Measurements from ENCODE around the gene ENDOU.

Gene ENDOU, protein sequence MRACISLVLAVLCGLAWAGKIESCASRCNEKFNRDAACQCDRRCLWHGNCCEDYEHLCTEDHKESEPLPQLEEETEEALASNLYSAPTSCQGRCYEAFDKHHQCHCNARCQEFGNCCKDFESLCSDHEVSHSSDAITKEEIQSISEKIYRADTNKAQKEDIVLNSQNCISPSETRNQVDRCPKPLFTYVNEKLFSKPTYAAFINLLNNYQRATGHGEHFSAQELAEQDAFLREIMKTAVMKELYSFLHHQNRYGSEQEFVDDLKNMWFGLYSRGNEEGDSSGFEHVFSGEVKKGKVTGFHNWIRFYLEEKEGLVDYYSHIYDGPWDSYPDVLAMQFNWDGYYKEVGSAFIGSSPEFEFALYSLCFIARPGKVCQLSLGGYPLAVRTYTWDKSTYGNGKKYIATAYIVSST

DNA sequence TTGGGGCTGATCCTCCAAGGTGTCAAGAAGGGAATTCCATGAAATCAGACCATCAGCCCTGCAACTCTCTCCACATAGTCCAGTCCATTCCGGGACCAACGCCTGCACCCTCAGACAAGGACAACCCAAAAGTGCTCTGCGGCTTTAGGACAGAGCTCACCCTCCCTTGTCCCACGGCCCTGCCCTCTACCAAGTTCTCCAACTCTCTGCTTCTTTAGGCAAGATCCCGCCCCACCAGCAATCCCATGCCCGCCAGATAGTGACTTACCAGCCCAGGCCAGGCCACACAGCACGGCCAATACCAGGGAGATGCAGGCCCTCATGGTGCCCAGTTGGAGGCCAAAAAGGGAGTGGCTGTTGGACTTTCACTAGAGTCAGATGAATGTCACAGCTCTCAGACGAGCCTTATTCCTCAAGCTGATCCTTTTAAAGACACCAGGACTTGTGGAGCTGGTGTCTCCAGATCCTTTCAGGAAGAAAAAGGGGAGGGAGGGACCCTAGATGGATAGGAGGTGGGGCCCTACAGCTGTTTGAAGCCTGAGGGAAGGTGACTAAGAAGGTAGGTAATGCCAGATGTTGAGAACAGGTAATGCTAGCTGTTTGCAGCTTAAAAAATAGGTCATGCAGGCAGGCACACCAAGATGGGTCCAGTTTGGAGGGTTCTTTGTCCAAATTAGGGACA lies at the start of gene ENDOU:
TSS of gene ENDOU (minus strand) at position 400 of the 682 bp plus-strand sequence. CDS start at position 323, 77 bp downstream.
- no peak within 1 kb of the TSS for H3K4me3 ChIP-seq (ENCODE audit: low read depth, low read length)

DNA sequence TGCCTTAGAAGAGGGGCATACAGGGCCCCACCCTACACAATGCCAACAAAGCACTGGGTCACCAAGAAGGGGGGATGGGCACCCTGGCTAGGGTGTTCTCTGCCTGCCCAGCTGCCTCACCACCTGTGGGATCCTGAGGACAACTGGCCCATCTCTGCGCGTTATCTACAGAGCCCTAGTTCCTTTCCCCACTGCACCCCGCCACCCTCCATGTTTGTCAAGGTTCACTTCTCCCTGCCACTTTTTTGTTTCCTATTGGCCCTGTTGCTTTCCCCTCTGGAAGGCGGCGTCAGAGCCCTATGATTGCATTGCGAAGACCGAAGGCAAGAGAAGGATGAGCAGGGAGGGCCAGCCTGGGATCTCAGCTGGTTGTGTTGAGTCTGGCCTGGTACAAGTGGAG lies 49.4 kb upstream of the ENDOU start:
- no peak overlapping the region for H3K4me3 ChIP-seq (ENCODE audit: low read depth, low read length)

DNA sequence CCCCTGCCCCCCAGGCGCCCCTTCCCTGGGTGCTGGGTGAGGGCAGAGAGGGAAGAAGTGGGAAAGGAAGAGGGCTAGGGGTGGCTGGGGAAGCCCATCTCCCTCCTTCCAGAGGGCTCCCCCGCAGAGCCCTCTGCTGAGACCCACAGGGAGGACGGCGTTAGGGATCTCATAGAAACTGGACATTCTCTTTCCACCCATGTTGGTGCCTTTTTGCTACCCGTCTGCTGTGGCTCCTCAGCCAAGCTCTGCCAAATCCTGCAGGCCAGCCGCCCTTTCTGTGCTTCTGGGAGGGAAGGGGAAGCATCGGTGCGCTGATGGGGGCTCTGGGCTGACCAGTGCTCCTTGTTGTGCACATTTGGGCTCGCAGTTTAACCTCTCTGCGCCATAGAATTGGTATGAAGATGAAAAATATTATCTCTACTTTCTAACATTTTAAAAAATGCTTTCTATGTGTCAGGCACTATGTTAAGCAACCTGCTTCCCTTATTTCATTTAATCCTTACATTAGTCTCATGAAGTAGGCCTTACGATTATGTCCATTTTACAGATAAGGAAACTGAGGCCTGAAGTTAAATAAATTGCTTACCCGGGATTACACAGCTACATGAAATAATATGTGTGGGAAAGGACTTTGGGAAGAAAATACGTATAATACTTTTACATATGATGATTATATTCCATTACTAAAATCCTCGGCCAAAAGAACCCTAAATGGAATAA lies 48.7 kb upstream of the ENDOU start:
- H3K4me3 ChIP-seq (ENCODE audit: low read depth, low read length), result peak overlapping the region; percentile 60

DNA sequence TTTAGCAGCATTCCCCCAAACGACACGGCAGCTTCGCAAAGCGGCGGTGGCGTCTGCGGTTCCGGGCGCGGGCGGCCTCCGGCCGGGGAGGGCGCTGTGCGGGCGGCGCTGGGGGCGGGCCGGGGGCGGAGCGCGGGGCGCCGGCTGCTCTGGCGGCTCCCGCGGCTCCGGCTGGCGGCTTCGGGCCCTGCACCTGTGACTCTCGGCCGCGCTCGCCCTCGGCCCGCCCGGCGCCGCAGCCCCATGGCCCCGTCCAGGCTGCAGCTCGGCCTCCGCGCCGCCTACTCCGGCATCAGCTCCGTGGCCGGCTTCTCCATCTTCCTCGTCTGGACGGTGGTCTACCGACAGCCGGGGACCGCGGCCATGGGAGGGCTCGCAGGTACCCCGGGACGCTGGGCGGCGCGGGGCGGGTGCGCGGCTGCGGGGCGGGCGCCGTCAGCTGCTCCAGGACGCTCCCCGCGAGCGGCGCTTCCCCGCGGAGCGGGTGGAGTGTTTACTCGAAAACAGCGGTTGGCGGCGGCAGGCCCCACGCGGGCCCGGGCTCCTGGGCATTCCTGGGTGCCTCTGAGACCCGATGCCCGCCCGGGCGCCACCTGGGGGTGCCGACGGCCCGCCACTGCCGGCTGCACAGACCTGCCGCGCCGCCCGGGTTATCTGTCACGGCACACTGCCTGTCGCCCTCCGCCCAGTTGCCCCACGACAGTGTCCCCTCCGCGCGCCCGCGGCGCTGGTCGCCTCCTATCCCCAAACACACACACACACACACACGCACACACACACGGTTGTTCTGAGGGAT lies 48.0 kb upstream of the ENDOU start, which contains the start of gene SLC48A1:
TSS of gene SLC48A1 (plus strand) at position 177 of the 796 bp plus-strand sequence. CDS start at position 244, 67 bp downstream.
- peak within 1 kb of the TSS; percentile 60 for H3K4me3 ChIP-seq (ENCODE audit: low read depth, low read length)

DNA sequence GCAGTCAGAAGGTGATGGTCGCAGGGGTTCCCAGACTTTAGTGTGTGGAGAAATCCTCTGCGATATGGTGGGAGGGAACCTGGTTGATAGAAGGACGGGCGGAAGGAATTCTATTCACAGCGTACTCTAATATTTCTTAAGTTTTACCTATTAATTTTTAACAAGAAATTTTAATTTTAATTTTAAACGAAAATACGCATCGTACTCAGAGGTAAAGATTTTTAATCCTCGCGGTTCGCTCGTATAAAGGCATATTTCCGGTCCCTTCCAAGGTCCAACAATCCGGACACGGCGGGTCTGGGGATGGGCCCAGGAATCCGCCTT lies 47.4 kb upstream of the ENDOU start:
- H3K4me3 ChIP-seq (ENCODE audit: low read depth, low read length), result peak overlapping the region; percentile 27

DNA sequence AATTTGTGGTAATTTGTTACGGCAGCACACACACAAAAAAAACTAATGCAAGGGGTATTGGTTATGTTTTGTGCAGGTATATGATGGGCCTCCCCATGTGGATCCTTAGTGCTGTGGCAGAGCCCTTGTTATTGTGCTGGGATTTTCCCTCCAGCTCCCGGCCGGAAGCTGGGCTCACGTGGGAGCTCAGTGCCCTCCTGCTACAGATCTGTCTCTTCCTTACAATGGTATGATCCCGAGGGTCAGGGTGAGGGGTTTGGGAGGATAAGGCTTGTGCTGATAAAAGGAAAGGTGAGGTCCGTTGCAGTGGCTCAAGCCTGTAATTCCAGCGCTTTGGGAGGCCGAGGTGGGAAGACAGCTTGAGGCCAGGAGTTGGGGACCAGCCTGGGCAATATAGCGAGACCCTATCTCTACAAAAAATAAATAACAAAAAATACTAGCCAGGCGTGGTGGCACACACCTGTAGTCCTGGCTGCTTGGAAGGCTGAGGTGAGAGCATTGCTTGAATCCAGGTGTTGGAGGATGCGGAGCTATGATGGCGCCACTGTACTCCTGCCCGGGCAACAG lies 46.9 kb upstream of the ENDOU start:
- no peak overlapping the region for H3K4me3 ChIP-seq (ENCODE audit: low read depth, low read length)

DNA sequence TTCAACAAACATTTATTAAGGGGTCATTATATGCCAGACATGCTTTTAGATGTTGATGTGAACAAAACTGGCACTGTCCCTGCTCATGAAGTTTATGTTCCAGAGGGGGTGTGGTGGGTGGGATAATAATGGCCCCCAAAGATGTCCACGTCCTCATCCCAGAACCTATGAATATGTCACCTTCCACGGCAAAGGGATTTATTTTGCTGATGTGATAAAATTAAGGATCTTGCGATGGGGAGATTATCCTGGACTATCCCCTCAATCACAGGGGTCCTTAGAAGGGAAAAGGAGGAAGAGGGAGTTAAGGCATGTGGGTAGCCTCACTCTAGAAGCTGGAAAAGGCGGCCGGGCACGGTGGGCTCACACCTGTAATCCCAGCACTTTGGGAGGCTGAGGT lies 46.0 kb upstream of the ENDOU start:
- no peak overlapping the region for H3K4me3 ChIP-seq (ENCODE audit: low read depth, low read length)

DNA sequence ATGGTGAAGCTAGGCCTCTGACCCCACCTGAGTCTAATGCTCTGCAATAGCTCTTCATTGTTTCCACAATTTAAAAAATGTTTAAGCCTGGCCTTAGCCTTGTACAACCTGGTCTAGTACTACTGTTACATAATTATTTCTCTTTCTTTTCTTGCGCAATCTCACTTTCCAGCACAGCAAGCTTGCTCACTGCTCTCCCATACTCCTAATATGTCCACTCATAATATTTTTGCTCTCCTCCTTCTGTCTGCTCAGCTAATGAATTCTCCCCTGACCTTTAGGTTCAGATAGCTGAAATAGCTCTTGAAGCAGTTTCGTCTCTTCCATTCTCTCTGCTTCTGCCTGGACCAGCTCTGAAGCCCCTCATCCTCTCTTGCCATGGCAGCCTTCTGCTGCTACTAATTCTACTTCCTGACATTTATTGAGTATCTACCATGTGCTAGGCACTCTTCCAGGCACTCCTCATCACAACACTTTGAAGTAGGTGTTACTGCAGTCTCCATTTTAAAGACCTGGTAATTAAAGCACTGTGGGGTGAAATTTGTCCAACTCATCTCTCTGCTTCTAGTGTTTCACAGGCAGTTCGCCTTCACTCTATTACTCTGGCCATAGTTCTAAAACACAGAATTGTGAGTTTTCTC lies 44.9 kb upstream of the ENDOU start:
- no peak overlapping the region for H3K4me3 ChIP-seq (ENCODE audit: low read depth, low read length)

DNA sequence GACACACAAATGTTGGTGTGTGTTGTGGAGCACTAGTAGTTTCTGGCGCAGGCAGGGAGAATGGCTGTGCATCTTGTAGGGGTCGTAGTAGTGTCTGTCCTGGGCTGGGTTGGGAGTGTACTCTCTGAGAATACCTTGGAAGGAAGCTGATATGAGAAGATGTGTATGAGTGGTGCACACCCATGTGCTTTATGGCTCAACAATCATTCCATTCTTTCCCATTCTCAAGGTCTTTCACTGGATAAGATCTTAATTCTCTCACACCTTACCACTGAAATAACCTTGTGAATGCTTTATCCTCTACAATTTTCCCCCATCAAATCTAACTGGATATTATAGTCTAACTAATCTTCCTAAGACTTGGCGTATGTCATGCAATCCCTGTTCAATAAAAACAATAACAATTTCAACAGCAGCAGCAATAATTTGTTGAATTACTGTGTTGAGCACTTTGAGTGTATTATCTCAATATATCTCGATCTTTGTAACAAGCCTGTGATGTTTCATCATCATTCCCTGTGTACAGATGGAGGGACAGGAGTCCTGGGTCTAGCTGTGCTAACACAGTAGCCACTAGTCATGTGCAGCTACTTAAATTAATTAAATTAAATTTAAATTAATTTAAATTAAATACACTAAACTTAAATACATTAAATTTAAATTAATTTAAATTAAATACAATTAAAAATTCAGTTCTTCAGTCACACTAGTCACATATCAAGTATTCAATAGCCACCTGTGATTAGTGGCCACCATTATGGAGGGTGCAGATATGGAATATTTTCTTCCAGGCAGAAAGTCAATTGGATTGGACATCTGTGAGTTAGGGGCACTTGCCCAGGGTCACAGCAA lies 44.2 kb upstream of the ENDOU start:
- H3K4me3 ChIP-seq (ENCODE audit: low read depth, low read length), result no peak overlapping the region

DNA sequence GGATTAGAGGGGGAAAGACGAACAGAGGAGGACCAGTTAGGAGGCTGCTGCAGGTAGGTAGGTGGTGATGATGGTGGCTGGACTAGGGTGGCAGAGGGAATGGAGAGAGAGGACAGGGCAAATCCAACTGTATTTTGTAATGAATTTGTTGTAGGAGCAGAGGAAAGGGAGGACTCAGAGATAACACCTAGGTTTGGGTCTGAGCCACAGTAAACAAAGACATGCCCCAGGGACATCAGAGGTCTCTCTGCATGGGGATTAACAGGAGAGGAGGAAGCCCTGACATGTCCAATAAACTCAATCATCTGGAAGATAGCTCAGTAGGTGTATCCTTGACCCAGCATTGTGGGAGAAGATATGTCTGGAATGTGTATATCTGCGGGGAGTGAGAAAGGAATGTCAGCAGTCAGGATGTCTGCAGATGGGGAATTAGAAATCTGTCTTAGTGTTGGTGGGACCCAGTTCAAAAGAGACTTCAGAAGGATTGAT lies 43.1 kb upstream of the ENDOU start:
- no peak overlapping the region for H3K4me3 ChIP-seq (ENCODE audit: low read depth, low read length)

DNA sequence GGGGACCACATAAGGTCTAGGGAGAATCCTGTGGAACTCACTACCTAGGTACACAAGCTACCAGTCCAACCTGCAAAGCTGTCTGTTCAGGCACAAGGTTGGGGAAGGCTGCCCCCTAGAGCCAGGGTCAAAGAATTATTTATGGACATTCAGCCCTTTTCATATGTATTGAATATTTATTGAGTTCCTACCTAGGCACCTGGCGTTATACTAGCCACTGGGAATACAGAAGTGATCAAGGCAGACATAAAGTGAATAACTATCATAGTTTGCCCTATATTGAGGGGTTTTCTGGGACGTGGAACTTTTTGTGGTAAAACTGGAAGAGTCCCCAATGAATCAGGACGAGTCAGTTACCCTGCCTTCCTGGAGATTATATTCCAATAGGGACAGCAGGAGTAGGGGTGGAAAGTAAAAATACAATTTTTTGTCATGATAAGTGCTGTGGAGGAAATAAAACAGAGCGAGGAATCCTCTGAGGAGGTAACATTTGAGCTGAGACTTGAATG lies 42.0 kb upstream of the ENDOU start:
- no peak overlapping the region for H3K4me3 ChIP-seq (ENCODE audit: low read depth, low read length)

DNA sequence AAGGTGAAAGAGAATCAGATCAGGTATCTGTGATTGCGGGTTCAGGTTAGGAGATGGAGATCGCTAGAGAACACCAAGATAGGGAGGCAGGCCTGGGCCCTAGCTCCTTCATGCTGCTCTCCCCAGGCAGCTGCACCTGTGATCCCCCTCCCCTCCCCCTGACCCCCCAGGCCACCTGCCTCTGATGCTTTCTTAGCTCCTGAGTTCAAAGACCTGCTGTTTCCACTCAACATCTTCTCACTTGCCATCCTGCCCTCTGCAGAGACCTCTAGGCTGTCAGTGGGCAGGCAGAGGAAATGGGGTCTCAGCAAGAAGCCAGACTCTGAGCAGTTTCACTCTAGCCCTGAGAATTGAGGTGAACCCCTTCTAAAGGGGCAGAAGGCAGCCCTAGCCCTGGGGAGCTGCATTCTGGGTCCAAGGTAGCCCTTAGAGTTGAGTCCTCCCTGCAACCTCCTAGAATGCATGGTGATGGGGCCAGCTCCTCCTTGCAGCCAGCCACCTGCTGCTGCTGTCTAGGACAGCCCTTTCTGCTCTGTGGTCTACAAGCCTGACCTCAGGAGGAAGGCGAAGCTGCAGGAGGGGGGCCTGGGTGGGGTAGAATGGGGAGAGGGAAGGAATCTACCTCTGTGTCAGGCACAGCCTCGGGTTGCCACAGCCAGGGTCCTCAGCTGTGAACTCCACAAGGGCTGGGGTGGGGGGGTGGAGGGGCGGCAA lies 41.4 kb upstream of the ENDOU start:
- no peak overlapping the region for H3K4me3 ChIP-seq (ENCODE audit: low read depth, low read length)

DNA sequence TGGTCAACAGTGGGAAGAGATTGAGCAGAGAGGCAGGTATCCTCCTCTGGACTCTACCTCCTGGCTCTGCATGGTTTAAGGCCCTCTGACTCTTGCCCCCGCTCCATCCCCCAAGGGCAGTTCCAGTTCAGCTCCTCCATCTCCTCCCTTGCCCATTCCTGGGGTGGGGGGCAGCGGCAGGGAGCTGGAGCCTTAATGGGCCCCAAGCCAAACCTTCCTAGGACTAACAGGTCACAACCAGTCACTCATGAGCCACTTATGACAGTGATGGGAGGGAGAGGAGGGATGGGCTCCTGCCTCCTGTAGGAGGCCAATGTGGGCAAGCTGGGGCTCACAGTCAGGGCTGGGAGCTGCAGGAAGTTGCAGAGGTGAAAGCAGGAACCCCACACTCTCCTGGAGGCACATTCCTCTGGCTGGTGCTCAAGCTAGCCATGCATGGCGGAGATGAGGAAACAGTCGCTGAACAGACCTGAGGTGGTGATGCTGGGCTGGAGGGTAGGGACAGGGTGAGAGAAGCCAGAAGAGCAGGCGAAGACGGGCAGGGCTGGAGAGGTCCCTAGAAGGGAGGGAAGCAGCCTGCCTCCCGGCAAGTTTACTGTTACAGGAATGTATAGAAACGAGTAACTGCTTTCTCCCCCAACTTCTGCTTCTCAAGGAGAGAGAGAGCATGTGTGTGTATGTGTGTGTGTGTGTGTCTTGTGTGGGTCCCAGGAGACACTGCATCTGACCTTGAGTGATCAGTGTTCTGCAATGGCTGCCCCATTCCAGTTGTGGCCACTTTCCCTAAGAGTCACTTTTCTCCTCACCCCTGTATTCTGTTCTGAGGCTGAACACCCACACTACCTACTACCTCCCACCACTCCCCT lies 38.4 kb upstream of the ENDOU start:
- H3K4me3 ChIP-seq (ENCODE audit: low read depth, low read length), result no peak overlapping the region

DNA sequence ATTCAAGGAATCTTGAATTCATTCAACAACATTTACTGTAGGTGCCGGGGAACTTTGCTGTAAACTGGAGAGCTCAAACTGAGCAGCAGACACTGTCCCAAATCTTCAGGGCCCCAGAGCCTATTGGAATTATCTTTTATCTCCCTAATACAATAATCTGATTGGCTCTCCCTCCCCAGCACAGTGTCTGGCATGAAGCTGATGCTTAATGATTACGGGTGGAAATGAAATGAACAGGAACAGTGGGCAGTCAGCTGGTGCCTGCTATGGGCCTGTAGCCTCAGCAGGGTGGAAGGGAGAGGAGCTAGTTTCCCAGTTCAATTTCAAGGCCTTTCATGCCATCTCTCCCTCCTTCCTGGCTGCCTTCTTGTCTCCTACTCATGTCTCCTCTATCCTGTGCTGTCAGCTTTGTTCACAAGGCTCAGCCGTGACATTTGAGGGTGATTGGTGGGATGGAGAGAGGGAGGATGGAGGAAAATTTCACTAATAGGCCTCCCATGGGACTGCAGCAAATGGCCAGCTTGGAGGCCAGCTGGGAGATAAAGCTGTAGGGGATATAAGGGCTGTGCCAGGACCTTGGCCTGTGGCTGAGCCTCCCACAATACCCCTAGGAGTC lies 37.7 kb upstream of the ENDOU start:
- no peak overlapping the region for H3K4me3 ChIP-seq (ENCODE audit: low read depth, low read length)

DNA sequence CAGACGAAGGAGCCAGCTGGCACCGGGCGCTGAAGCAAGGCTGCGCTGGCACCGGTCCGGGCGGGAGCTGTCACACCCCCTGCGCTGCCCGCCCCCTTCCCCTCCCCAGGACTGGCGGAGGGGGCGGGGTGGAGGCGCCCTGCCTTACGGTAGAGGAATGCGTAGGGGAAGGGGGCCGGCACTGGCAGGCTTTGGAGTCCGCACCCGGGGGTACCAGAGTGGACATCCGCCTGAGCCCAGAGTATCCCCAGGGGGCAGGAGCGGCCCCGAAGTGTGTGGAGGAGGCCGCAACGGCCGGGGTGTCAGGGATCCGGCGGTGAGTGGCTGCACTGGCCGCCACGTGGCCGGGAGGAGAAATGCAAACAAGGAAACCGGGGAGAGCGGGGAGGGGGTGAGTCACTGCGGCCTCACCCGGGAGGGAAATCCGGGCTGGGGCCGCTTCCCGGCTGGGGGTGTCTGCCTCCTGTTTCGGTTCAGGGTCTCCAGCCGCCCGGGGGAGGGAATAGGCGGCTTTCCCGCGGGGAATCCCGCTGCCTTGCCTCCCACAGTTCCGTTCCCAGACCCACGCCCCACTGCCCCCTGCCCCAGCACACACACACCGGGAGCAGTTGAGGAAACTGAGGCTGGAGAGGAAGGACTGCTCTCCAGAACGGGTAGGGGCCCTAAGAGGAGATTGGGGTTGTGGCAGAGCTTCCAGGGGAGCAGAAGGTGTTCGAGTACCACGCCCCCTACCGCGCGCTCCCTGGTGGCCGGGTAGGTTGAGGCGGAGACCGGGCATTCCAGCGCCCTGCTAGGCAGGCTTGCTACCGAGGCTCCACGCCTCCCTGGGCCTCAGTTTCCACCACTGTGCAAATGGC lies 33.8 kb upstream of the ENDOU start, which contains the start of gene RAPGEF3:
TSS of gene RAPGEF3 (minus strand) at position 47 of the 857 bp plus-strand sequence. CDS start 324 bp downstream, outside the sequence.
- H3K4me3 ChIP-seq (ENCODE audit: low read depth, low read length), result peak within 1 kb of the TSS; percentile 35

DNA sequence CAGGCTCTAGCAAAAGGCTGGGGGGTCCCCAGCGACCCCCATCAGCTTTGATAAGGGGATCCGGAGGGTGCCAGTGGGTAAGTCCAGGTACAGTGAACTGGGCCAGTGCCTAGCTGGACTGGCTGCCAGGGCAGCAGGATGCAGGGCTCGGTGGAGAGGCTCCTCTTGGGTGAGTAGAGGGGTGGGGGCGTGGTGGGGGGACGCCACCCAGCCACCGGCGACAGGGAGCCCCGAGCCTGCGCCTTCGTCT lies 33.2 kb upstream of the ENDOU start:
- H3K4me3 ChIP-seq (ENCODE audit: low read depth, low read length), result peak overlapping the region; percentile 35
